GM10266 (cell line): ENCODE results near the gene CENPA.
A peak's percentile ranks its signal among the peaks of the same experiment; 100 is the strongest.

Experiments used
- DNase-seq: peaks from one replicate; pipeline ENCODE4 v3.0.0; 2012; ENCODE audit errors: extremely low spot score
- TF ChIP-seq, protein P1 (sequence below): IDR thresholded peaks from 2 replicates; pipeline ENCODE4 v1.5.1; 2012; ENCODE audit warnings: mild to moderate bottlenecking, low read depth; ENCODE audit not compliant: control insufficient read depth, insufficient read depth; ENCODE audit errors: missing control alignments

CENPA gene

DNA sequence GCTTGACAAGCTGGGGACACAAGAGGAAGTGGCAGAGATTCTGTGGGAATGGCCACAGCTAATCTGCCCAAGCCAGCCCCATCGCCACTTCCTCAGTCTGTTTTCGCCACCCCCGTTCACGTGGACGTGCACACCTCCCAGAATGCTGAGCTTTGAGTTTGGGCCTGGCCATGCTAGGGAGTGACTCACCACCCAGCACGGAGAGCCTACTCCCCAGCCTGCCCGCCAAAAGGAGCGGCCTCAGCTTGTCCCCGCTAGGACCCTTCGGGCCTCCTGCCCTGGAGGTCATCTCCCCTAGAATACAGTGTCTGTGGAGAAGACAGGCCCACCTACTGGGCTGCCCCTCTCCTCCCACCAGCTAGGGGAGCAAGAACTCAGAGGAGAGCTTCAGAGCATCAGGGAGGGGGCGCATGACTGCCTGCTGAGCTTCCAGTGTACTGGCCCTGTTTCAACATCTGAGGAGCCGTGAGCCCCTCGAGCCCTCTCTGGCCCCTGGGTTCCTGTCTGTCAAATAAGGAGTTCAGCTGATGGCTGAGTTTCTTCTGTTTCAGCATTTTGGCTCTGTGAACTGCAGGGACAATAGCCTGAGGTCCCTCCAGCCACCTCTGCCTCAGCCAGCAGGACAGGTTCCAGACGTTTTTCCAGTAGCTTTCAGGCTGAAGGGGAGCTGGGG lies 16.6 kb upstream of the CENPA start:
- no peak for DNase-seq
- TF ChIP-seq, protein P1, sequence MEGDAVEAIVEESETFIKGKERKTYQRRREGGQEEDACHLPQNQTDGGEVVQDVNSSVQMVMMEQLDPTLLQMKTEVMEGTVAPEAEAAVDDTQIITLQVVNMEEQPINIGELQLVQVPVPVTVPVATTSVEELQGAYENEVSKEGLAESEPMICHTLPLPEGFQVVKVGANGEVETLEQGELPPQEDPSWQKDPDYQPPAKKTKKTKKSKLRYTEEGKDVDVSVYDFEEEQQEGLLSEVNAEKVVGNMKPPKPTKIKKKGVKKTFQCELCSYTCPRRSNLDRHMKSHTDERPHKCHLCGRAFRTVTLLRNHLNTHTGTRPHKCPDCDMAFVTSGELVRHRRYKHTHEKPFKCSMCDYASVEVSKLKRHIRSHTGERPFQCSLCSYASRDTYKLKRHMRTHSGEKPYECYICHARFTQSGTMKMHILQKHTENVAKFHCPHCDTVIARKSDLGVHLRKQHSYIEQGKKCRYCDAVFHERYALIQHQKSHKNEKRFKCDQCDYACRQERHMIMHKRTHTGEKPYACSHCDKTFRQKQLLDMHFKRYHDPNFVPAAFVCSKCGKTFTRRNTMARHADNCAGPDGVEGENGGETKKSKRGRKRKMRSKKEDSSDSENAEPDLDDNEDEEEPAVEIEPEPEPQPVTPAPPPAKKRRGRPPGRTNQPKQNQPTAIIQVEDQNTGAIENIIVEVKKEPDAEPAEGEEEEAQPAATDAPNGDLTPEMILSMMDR = no peak

DNA sequence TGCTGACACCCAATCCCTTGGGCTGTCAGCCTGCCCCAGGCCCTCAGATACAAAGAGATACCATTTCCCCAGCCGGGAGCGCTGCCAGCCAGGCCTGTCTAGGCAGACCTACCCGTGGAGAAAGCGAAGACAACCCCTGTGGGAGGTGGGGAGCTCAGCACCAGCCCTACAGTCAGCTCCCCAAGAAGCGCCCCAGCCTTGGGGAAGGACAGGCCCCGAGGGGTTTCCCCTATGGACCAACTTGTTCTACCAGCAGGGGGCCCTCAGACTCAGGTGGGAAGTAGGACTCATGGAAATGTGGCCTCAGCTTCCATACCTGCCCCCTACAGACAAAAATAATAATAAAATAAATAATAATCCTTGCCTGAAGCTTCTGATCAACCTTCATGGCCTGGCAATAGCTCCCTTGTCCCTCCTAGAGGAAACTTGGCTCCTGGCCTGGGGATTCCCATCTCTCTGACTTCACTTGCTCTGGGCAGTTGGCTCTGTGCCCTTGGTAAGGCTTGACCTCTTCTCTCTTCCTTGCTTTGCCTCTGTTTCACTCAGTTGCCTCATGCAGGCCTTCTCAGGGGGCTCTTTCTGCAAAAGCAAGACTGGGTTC lies 14.8 kb upstream of the CENPA start:
- TF ChIP-seq, protein P1 = peak; percentile 35
- no peak for DNase-seq

DNA sequence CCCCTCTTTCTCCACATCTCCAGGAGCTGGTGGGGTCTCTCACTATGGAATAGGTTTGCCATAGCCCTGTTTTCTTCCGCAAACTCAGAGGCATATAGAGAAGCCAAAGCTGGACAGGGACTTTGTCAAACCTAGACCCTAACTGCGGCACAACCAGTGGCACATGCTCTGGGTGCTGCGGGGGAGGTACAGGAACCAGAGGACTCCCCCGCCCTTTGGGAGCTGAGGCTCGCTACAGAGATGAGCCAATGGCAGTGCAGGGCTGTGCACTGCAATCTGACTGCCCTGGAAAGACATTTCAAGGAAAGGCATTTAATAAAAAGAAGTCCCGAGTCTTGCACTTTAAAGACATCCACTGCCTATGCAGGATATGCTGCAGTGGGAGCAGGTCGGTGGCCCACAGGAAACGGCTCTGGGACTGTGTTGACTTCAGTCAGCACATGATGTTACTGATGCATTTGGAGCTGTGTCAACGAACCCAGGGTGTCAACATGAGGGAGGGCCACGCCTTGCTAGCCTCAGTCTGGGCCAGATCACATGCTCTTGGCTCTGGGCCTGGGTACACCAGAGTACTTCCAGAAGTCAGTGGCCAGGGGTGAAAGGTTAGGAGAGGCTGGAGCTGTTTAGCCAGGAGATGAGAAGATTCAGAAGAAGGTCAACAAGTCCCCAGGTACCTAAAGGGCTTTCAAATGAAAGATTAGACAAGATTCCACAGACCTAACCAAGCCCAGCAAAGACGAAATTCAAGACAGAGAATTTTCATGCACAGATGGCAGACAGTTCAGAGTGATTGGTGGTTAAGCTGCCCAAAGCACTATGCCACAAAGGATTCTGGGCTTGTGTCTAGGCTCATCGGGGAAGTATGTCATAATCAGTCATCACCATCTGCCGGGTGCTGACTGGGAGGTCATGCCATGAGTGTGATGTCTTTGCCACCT lies 13.5 kb upstream of the CENPA start:
- TF ChIP-seq, protein P1 = no peak
- no peak for DNase-seq

DNA sequence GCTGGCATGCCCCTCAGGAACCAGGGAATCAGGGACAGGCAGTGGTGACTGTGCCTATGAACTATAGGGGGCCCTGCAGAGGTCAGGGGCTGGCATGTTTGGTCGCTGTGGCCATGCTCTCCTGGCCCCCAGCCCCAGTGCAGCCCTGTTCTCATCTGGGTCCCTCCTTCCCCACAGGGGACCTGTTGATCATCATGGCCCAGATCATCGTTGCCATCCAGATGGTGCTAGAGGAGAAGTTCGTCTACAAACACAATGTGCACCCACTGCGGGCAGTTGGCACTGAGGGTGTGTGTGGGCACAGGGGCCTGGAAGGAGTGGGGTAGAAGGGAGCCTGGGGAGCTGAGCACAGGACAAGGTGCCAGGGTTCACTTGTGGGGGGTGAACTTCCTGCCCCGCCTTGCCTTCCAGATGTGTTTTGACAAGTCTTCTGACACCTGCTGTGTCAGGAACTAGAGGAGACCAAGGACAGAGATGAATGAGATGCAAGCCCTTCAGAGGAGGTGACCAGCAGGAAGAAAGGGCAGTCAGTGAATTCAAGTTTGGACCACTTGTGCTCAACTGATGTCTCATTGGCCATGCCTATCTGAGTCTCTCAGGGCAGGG lies 9.6 kb upstream of the CENPA start:
- DNase-seq = no peak
- TF ChIP-seq, protein P1 = no peak

DNA sequence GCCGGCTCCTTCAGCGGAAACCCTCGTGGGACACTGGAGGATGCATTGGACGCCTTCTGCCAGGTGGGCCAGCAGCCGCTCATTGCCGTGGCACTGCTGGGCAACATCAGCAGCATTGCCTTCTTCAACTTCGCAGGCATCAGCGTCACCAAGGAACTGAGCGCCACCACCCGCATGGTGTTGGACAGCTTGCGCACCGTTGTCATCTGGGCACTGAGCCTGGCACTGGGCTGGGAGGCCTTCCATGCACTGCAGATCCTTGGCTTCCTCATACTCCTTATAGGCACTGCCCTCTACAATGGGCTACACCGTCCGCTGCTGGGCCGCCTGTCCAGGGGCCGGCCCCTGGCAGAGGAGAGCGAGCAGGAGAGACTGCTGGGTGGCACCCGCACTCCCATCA lies 7.8 kb upstream of the CENPA start:
- no peak for DNase-seq
- TF ChIP-seq, protein P1 = no peak

DNA sequence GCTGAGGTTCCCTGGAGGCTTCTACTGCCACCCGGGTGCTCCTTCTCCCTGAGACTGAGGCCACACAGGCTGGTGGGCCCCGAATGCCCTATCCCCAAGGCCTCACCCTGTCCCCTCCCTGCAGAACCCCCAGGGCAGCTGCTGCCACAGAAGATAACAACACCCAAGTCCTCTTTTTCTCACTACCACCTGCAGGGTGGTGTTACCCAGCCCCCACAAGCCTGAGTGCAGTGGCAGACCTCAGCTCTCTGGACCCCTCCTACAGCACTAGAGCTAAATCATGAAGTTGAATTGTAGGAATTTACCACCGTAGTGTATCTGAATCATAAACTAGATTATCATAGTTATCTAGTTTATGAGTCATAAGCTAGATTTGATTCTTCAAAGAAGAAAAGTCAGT lies 7.3 kb upstream of the CENPA start:
- DNase-seq = no peak
- TF ChIP-seq, protein P1 = no peak
